Progenitor cell of endocrine pancreas (in vitro differentiated cells): ENCODE data around the gene DCAF15. TPM values are rescaled to one million over a fixed set of nuclear protein-coding genes. Genes with fewer than 3 reads are reported as not detected.

Source experiments
- DNase-seq: peaks from one replicate; pipeline ENCODE4 v3.0.0; 2021; ENCODE audit warnings: low spot score; ENCODE audit not compliant: unreplicated experiment
- H3K27ac Mint-ChIP-seq: 2 replicates; pipeline ENCODE4 v1.8.0; 2021; ENCODE audit warnings: mild to moderate bottlenecking, moderate library complexity, mixed read lengths
- H3K27me3 Mint-ChIP-seq: 2 replicates; pipeline ENCODE4 v1.8.0; 2021; ENCODE audit warnings: mixed read lengths
- H3K36me3 Mint-ChIP-seq: 2 replicates; pipeline ENCODE4 v1.8.0; 2022; ENCODE audit warnings: mixed read lengths; ENCODE audit not compliant: insufficient read depth
- H3K4me1 Mint-ChIP-seq: 2 replicates; pipeline ENCODE4 v1.8.0; 2021; ENCODE audit warnings: low read depth, mixed read lengths
- H3K4me3 Mint-ChIP-seq: 2 replicates; pipeline ENCODE4 v1.8.0; 2021; ENCODE audit warnings: low read depth, mild to moderate bottlenecking, moderate library complexity, mixed read lengths
- H3K9me3 Mint-ChIP-seq: 2 replicates; pipeline ENCODE4 v1.8.0; 2021; ENCODE audit warnings: low read depth, mixed read lengths
- total RNA-seq: library from RNA; stranded (reverse); gene quantifications from 2 replicates; pipeline ENCODE4 v1.2.1, GENCODE V29; 2021
- TF ChIP-seq, protein P1 (sequence below): fragments of 200-600 bp; sonication (generic); IDR thresholded peaks from one replicate; pipeline ENCODE4 v1.5.0; 2021; ENCODE audit warnings: antibody characterized with exemption, mild to moderate bottlenecking; ENCODE audit not compliant: unreplicated experiment

Gene DCAF15
- total RNA-seq, 1 donor from 2014 or later, result 65.5 TPM

DNA sequence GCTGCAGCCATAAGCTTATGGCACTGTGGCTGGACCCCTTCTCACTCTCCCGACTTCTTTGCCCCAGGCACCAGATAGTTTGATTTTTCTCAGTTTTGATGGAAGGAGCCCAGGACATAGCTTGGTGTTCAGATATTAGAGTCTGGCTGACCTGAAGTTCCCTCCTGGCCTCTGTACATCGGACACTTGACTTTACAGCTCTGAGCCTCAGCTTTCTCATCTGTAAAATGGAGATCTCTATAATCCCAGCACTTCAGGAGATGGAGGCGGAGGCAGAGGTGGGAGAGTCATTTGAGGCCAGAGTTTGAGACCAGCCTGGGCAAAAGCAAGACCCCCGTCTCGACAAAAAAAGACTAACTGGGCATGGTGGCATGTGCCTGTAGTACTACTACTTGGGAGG lies 45.4 kb upstream of the DCAF15 start:
- H3K9me3 Mint-ChIP-seq, result no peaks in the 10 kb centered on the region

DNA sequence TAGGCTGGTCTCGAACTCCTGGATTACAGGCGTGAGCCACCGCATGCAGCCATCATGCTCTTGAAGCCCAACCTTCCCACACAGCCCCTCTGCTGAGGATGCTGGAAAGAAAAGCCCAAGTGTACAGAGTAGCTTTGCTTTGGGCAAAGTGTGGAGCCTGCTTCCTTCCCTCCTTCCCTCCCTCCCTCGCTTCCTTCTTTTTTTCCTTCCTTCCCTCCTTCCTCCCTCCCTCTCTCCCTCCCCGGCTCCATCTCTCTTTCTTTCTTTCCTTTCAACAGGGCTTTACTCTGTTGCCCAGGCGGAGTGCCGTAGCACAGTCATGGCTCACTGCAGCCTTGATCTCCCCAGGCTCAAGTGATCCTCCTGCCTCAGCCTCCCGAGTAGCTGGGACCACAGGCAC lies 43.6 kb upstream of the DCAF15 start:
- no peaks in the 10 kb centered on the region for H3K9me3 Mint-ChIP-seq
- DNase-seq, result no peak
- no peak overlapping the region for H3K4me3 Mint-ChIP-seq
- TF ChIP-seq, protein P1, sequence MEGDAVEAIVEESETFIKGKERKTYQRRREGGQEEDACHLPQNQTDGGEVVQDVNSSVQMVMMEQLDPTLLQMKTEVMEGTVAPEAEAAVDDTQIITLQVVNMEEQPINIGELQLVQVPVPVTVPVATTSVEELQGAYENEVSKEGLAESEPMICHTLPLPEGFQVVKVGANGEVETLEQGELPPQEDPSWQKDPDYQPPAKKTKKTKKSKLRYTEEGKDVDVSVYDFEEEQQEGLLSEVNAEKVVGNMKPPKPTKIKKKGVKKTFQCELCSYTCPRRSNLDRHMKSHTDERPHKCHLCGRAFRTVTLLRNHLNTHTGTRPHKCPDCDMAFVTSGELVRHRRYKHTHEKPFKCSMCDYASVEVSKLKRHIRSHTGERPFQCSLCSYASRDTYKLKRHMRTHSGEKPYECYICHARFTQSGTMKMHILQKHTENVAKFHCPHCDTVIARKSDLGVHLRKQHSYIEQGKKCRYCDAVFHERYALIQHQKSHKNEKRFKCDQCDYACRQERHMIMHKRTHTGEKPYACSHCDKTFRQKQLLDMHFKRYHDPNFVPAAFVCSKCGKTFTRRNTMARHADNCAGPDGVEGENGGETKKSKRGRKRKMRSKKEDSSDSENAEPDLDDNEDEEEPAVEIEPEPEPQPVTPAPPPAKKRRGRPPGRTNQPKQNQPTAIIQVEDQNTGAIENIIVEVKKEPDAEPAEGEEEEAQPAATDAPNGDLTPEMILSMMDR, result no peak
- peaks cover 5% of the 10 kb centered on the region for H3K4me1 Mint-ChIP-seq
- no peak overlapping the region for H3K27ac Mint-ChIP-seq
- H3K36me3 Mint-ChIP-seq, result peaks cover 8% of the 10 kb centered on the region
- H3K27me3 Mint-ChIP-seq, result peaks cover 3% of the 10 kb centered on the region

More for the DNA sequence above, 45.4 kb upstream of the DCAF15 start:
- H3K4me3 Mint-ChIP-seq, result peak overlapping the region; percentile 84
- TF ChIP-seq, protein P1, result no peak
- H3K27me3 Mint-ChIP-seq, result peaks cover 3% of the 10 kb centered on the region
- peaks cover 8% of the 10 kb centered on the region for H3K36me3 Mint-ChIP-seq
- DNase-seq, result no peak
- H3K4me1 Mint-ChIP-seq, result peaks cover 5% of the 10 kb centered on the region
- peak overlapping the region; percentile 31 for H3K27ac Mint-ChIP-seq

DNA sequence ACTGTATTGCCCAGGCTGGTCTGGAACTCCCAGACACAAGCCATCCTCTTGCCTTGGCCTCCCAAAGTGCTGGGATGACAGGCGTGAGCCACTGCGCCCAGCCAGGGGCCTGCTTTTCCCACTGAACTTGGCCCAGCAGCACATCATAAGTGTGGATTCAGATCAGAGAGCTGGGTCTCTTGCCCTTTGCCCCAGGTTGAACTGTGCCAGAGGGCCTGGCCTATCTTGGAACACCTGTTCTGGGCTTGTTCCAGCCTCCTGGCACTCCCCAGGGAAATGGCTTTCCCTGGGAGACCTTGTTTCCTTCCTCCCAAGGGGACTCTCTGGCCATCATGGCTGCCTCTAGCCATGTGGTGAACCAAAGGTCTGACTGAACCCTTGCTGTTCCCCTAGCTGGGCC lies 42.9 kb upstream of the DCAF15 start:
- TF ChIP-seq, protein P1, result no peak
- Mint-ChIP-seq H3K9me3 (no peaks in the 10 kb centered on the region), H3K4me3 (no peak overlapping the region), H3K36me3 (peaks cover 8% of the 10 kb centered on the region), H3K4me1 (peaks cover 5% of the 10 kb centered on the region), H3K27me3 (peaks cover 3% of the 10 kb centered on the region), H3K27ac (no peak overlapping the region)
- DNase-seq, result no peak

DNA sequence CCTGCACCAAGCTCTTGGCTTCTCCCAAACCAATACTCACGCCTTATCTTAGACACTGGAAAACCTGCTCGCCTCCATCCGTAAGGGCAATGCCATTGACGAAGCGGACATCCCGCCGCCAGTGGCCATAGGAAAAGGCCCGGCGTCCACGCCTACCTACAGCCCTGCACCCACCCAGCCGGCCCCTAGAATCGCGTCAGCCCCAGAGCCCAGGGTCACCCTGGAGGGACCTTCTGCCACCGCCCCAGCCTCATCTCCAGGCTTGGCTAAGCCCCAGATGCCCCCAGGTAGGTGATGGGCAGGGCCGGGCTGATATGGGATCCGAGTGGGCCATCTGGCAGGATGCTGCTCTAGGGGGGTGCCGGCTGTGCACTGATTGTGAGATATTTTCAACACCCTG lies 39.0 kb upstream of the DCAF15 start:
- no peak for DNase-seq
- H3K4me1 Mint-ChIP-seq, result no peaks in the 10 kb centered on the region
- H3K27me3 Mint-ChIP-seq, result no peaks in the 10 kb centered on the region
- no peak overlapping the region for H3K4me3 Mint-ChIP-seq
- no peak overlapping the region for H3K27ac Mint-ChIP-seq
- H3K9me3 Mint-ChIP-seq, result no peaks in the 10 kb centered on the region
- peaks cover 15% of the 10 kb centered on the region for H3K36me3 Mint-ChIP-seq
- TF ChIP-seq, protein P1, result no peak

DNA sequence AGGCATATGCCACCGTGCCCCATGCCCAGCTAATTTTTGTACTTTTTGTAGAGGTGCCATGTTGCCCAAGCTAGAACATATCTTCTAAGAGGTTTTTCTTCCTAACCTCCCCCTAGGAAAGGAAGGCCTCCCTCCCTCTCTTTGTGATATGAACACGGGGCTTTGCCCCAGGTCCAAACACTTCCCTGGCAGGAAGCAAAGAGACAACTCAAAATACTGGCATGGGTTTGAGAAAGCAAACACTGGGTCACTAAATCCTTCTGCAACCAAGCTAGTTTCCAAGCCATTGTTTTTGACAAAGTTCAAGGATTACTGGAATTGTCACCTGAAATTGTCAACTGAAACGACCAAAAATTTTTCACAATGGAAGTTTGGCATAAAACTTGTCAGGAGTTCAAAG lies 37.5 kb upstream of the DCAF15 start:
- no peak overlapping the region for H3K4me3 Mint-ChIP-seq
- no peak for DNase-seq
- peaks cover 17% of the 10 kb centered on the region for H3K36me3 Mint-ChIP-seq
- H3K9me3 Mint-ChIP-seq, result no peaks in the 10 kb centered on the region
- H3K27me3 Mint-ChIP-seq, result no peaks in the 10 kb centered on the region
- TF ChIP-seq, protein P1, result no peak
- H3K4me1 Mint-ChIP-seq, result no peaks in the 10 kb centered on the region
- no peak overlapping the region for H3K27ac Mint-ChIP-seq
